Choroid plexus epithelial cell (primary cell): ENCODE data around the gene DYDC2.
A peak's percentile ranks its signal among the peaks of the same experiment; 100 is the strongest.

ENCODE experiments used
- DNase-seq: peaks from one replicate; pipeline ENCODE4 v3.0.0-alpha.2; 2010; ENCODE audit warnings: low read depth
- H3K4me3 ChIP-seq: 2 replicates; pipeline ENCODE4 v1.5.1; 2011; ENCODE audit warnings: low read depth, mild to moderate bottlenecking, control low read depth, low read length, moderate library complexity
- CTCF ChIP-seq: conservative IDR thresholded peaks from 2 replicates; pipeline ENCODE4 v1.5.1; 2011; ENCODE audit warnings: low read depth, mild to moderate bottlenecking, control low read depth, inconsistent platforms, low read length, moderate library complexity

The DYDC2 gene

GRCh38 chr10:80356563-80356988, at the start of gene DYDC2, which contains the start of gene DYDC1:
Gene DYDC2 (plus strand): TSS chr10:80356781. CDS start chr10:80362444, 5,663 bp downstream.
Gene DYDC1 (minus strand): TSS chr10:80356755. CDS start chr10:80352601, 4,154 bp downstream.
- DNase-seq, result peak; percentile 20
- no peak for TF ChIP-seq CTCF
- H3K4me3 ChIP-seq, result peak within 1 kb of the TSS; percentile 34

GRCh38 chr10:80313523-80313922, 43.1 kb upstream of the DYDC2 start:
- no peak for DNase-seq
- no peak for TF ChIP-seq CTCF
- H3K4me3 ChIP-seq, result no peak overlapping the region

- no peak for TF ChIP-seq CTCF
- DNase-seq, result no peak
- H3K4me3 ChIP-seq, result no peak overlapping the region
Observed at GRCh38 chr10:80315391-80315790, 41.2 kb upstream of the DYDC2 start.

- no peak for DNase-seq
- no peak for TF ChIP-seq CTCF
Observed at GRCh38 chr10:80318742-80319141, 37.8 kb upstream of the DYDC2 start.

GRCh38 chr10:80319318-80319717, 37.3 kb upstream of the DYDC2 start:
- no peak for DNase-seq
- H3K4me3 ChIP-seq, result no peak overlapping the region
- TF ChIP-seq CTCF, result no peak

More at GRCh38 chr10:80318742-80319141, 37.8 kb upstream of the DYDC2 start:
- no peak overlapping the region for H3K4me3 ChIP-seq

GRCh38 chr10:80319725-80320290, 36.8 kb upstream of the DYDC2 start:
- no peak for TF ChIP-seq CTCF
- H3K4me3 ChIP-seq, result no peak overlapping the region
- DNase-seq, result no peak

- no peak for TF ChIP-seq CTCF
- no peak for DNase-seq
- no peak overlapping the region for H3K4me3 ChIP-seq
Observed at GRCh38 chr10:80320377-80320776, 36.2 kb upstream of the DYDC2 start.
